Mesothelial cell of epicardium (in vitro differentiated cells): Measurements from ENCODE around the gene IL13RA2. TPM values are rescaled to one million over a fixed set of nuclear protein-coding genes. Genes with fewer than 3 reads are reported as not detected.

Source experiments
- DNase-seq, 2 experiments: peaks; one replicate each; pipeline ENCODE4 v3.0.0; 2021; ENCODE audit warnings: low spot score in 2 of 2; ENCODE audit not compliant: unreplicated experiment in 2 of 2
- H3K27ac Mint-ChIP-seq: 2 replicates; pipeline ENCODE4 v1.8.0; 2021; ENCODE audit warnings: mixed read lengths
- H3K27me3 Mint-ChIP-seq: 2 replicates; pipeline ENCODE4 v1.8.0; 2021; ENCODE audit warnings: low read depth, mixed read lengths
- H3K36me3 Mint-ChIP-seq: 2 replicates; pipeline ENCODE4 v1.8.0; 2021; ENCODE audit warnings: mixed read lengths
- H3K4me1 Mint-ChIP-seq: 2 replicates; pipeline ENCODE4 v1.8.0; 2021; ENCODE audit warnings: mixed read lengths
- H3K4me3 Mint-ChIP-seq: 2 replicates; pipeline ENCODE4 v1.8.0; 2021; ENCODE audit warnings: mild to moderate bottlenecking, moderate library complexity, mixed read lengths
- H3K9me3 Mint-ChIP-seq: 2 replicates; pipeline ENCODE4 v1.8.0; 2021; ENCODE audit warnings: mixed read lengths
- CTCF ChIP-seq: fragments of 200-600 bp; sonication (generic); IDR thresholded peaks from one replicate; pipeline ENCODE4 v1.5.0; 2021; ENCODE audit warnings: antibody characterized with exemption; ENCODE audit not compliant: unreplicated experiment
- total RNA-seq: library from RNA; stranded (reverse); gene quantifications from 3 replicates; pipeline ENCODE4 v1.2.1, GENCODE V29; 2021

The IL13RA2 gene
- total RNA-seq, 1 donor from 2014 or later, result 0.74 TPM

GRCh38 chrX:114964374-114964773 is 53.0 kb downstream of the IL13RA2 start:
- H3K4me1 Mint-ChIP-seq, result no peaks in the 10 kb centered on the region
- H3K36me3 Mint-ChIP-seq, result no peaks in the 10 kb centered on the region
- H3K27ac Mint-ChIP-seq, result no peak overlapping the region
- H3K9me3 Mint-ChIP-seq, result no peaks in the 10 kb centered on the region
- no peaks in the 10 kb centered on the region for H3K27me3 Mint-ChIP-seq
- DNase-seq, result no peak
- H3K4me3 Mint-ChIP-seq, result no peak overlapping the region
- no peak for TF ChIP-seq CTCF

- TF ChIP-seq CTCF, result no peak
- Mint-ChIP-seq H3K4me3 (no peak overlapping the region), H3K36me3 (no peaks in the 10 kb centered on the region), H3K9me3 (no peaks in the 10 kb centered on the region), H3K27me3 (no peaks in the 10 kb centered on the region), H3K4me1 (no peaks in the 10 kb centered on the region), H3K27ac (no peak overlapping the region)
- no peak for DNase-seq
These were observed 55.2 kb downstream of the IL13RA2 start for GRCh38 chrX:114962209-114962608.

GRCh38 chrX:114959729-114960128 is 57.7 kb downstream of the IL13RA2 start:
- TF ChIP-seq CTCF, result peak; percentile 69
- Mint-ChIP-seq H3K9me3 (no peaks in the 10 kb centered on the region), H3K4me1 (no peaks in the 10 kb centered on the region), H3K27ac (no peak overlapping the region), H3K4me3 (no peak overlapping the region), H3K36me3 (no peaks in the 10 kb centered on the region), H3K27me3 (no peaks in the 10 kb centered on the region)
- DNase-seq, result no peak

Other genes starting within 250 kb of the IL13RA2 start
- not detected in 3 replicates for gene RBMXL3, start 171.8 kb upstream of the IL13RA2 start, total RNA-seq
- 29.1 to 29.5 TPM (median 29.4 TPM) in 3 replicates for gene LRCH2, start 216.5 kb upstream of the IL13RA2 start, total RNA-seq